ENCODE measurements around the gene KRT38. TPM values are rescaled to one million over a fixed set of nuclear protein-coding genes. Genes with fewer than 3 reads are reported as not detected.
A peak's percentile ranks its signal among the peaks of the same experiment; 100 is the strongest.

The KRT38 gene
- total and polyA plus RNA-seq, 7 donors, result 0.03 TPM; not detected in 6

DNA sequence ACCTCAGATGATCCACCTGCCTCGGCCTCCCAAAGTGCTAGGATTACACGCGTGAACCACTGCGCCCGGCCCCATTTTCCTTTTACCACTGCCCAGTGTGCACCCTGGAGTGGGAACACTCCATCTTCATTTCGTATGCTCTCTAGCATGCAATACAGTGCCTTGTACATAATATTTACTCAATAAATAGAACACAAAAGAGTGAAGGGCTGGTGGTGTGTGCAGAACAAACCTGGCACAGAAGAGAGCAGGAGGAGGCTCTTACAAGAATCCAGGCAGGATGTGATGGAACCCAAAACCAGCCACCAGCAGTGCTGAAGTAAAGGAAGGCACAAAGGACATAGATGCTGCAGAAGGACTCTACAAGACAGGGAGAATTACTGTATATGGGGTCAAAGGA, 23.7 kb downstream of the KRT38 start:
- TF ChIP-seq, protein P1, sequence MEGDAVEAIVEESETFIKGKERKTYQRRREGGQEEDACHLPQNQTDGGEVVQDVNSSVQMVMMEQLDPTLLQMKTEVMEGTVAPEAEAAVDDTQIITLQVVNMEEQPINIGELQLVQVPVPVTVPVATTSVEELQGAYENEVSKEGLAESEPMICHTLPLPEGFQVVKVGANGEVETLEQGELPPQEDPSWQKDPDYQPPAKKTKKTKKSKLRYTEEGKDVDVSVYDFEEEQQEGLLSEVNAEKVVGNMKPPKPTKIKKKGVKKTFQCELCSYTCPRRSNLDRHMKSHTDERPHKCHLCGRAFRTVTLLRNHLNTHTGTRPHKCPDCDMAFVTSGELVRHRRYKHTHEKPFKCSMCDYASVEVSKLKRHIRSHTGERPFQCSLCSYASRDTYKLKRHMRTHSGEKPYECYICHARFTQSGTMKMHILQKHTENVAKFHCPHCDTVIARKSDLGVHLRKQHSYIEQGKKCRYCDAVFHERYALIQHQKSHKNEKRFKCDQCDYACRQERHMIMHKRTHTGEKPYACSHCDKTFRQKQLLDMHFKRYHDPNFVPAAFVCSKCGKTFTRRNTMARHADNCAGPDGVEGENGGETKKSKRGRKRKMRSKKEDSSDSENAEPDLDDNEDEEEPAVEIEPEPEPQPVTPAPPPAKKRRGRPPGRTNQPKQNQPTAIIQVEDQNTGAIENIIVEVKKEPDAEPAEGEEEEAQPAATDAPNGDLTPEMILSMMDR (IDR thresholded peaks at IDR 0.05), result no peak
- DNase-seq (no peak), ATAC-seq (no peak)
- Histone ChIP-seq H3K27me3 (ENCODE audit: insufficient read depth in 3 of 3, low read length in 2 of 3) (no peaks in the 10 kb centered on the region), H3K4me3 (no peak overlapping the region), H3K36me3 (ENCODE audit: insufficient read depth in 1 of 2, low read depth in 1 of 2) (no peaks in the 10 kb centered on the region), H3K9me3 (no peaks in the 10 kb centered on the region), H3K4me1 (peaks cover 5% of the 10 kb centered on the region), H3K27ac (no peak overlapping the region)
- intact Hi-C loops (cut with DNase I), result loop anchor here in 1 of 2 donors (10.0 kb wide), 1 partner anchor 228 kb away; no protein-coding TSS in a partner anchor
- 86 to 95% (median 86%) methylated on average over 6 of the region's 6 CpGs for WGBS, 3 donors

DNA sequence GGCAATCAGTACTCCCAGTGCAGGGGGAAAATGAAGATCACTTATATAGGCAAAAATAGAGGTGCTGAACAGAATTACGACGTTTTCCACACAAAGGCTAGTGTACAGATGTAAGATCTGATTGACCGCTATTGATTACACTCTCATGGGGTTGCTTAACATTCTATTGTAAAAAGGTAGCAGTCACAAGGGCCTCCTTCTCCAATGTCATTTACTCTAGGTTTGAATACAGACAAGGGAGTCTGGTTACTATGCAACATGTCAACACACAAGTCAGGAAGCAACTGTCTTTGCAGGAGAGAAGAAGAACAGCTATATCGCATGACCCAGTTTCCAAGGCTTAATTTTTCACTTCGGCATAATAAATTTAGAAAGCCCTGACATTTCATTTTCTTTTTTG, 24.3 kb downstream of the KRT38 start:
- Histone ChIP-seq H3K4me3 (no peak overlapping the region), H3K27me3 (ENCODE audit: insufficient read depth in 3 of 3, low read length in 2 of 3) (no peaks in the 10 kb centered on the region), H3K9me3 (no peaks in the 10 kb centered on the region), H3K27ac (peak overlapping the region; percentile 65), H3K4me1 (peaks cover 5% of the 10 kb centered on the region), H3K36me3 (ENCODE audit: insufficient read depth in 1 of 2, low read depth in 1 of 2) (no peaks in the 10 kb centered on the region)
- intact Hi-C loops (cut with DNase I), result loop anchor here in 1 of 2 donors (10.0 kb wide), 1 partner anchor 228 kb away; no protein-coding TSS in a partner anchor
- 57 to 70% (median 60%) methylated on average over 5 of the region's 5 CpGs for WGBS, 3 donors
- TF ChIP-seq, protein P1 (IDR thresholded peaks at IDR 0.05), result no peak
- DNase-seq (no peak), ATAC-seq (peak in 3 of 4 donors; percentile 48 to 56 (median 50))

DNA sequence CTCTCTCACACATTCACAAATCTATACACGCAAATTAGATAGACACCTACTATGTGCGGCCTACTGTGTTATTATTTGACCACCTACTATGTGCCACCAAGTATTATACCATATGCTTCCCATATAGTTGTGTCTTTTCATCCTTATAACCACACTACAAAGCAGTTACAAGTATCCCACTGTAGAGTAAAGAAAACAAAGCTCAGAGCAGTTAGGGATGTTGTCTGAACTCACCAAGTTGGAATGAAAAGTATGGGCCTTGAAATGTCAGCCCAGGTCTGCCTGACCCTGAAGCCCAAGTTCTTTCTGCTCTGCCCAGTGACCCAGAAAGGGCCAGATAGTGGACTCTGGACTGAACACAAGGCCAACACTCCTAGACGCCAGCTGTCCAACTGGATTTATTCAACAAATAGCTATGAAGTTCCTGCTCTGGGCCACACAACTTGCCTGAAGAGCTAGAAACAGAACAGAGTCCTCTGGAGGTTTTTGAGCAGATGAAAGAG, 24.9 kb downstream of the KRT38 start:
- Histone ChIP-seq H3K27ac (peak overlapping the region; percentile 65), H3K9me3 (no peaks in the 10 kb centered on the region), H3K36me3 (ENCODE audit: insufficient read depth in 1 of 2, low read depth in 1 of 2) (no peaks in the 10 kb centered on the region), H3K4me3 (no peak overlapping the region), H3K4me1 (peaks cover 5% of the 10 kb centered on the region), H3K27me3 (ENCODE audit: insufficient read depth in 3 of 3, low read length in 2 of 3) (no peaks in the 10 kb centered on the region)
- intact Hi-C loops (cut with DNase I), result loop anchor here in 1 of 2 donors (10.0 kb wide), 1 partner anchor 229 kb away; no protein-coding TSS in a partner anchor
- DNase-seq, result no peak
- WGBS, 3 donors, result 53 to 62% (median 58%) methylated on average over 3 of the region's 3 CpGs
- TF ChIP-seq, protein P1 (IDR thresholded peaks at IDR 0.05), result no peak
- ATAC-seq, result peak; percentile 71 to 79 (median 78)

DNA sequence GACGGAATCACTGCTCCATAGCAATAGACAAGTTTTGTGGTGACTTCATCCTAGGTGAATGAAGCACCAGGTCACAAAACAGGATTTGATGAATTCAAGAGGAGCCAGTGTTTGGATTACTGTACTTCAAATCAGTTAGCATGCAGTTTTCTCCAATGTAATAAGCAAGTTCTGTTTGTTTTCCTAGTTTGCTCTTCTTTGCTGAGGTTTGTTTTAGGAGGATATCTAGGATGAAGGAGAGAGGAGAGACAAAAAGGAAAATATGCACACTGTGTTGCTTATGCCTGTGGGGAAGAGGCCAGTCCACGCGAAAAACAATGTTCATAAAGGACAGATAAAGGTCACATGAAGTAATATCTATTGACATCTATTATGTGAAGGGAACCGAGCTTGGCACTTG, 25.4 kb downstream of the KRT38 start:
- H3K9me3 ChIP-seq, result no peaks in the 10 kb centered on the region
- TF ChIP-seq, protein P1 (IDR thresholded peaks at IDR 0.05), result no peak
- H3K27me3 ChIP-seq (ENCODE audit: insufficient read depth in 3 of 3, low read length in 2 of 3), result no peaks in the 10 kb centered on the region
- no peak overlapping the region for H3K4me3 ChIP-seq
- WGBS, 3 donors, result 49 to 70% (median 59%) methylated on average over 4 of the region's 4 CpGs
- ATAC-seq (no peak), DNase-seq (no peak)
- H3K27ac ChIP-seq, result peak overlapping the region; percentile 65
- intact Hi-C loops (cut with DNase I), result loop anchor here in 1 of 2 donors (10.0 kb wide), 1 partner anchor 229 kb away; no protein-coding TSS in a partner anchor
- H3K36me3 ChIP-seq (ENCODE audit: insufficient read depth in 1 of 2, low read depth in 1 of 2), result no peaks in the 10 kb centered on the region
- peaks cover 5% of the 10 kb centered on the region for H3K4me1 ChIP-seq

DNA sequence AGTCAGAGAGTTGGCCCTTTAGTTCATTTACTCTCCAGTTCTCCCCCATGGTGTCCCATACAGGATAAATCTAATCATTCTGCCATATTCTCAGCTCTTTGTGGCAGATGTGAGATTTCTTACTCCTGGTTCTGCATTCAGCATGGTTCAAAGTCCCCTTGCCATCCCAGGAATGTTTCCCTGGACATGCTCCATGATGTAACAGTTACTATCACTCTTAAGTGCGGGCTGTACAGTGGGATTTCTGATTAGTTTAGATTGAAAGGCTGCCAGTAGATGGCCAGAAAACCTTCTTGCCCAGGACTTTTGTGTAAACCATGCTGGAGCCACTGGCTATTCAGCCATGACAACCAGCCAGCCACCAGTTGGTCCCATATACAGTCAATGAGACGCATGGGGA, 26.8 kb downstream of the KRT38 start:
- WGBS, 3 donors, result 86 to 92% (median 90%) methylated on average over 2 of the region's 2 CpGs
- Histone ChIP-seq H3K27me3 (ENCODE audit: insufficient read depth in 3 of 3, low read length in 2 of 3) (no peaks in the 10 kb centered on the region), H3K9me3 (no peaks in the 10 kb centered on the region), H3K4me3 (no peak overlapping the region), H3K4me1 (peaks cover 5% of the 10 kb centered on the region), H3K27ac (no peak overlapping the region), H3K36me3 (ENCODE audit: insufficient read depth in 1 of 2, low read depth in 1 of 2) (no peaks in the 10 kb centered on the region)
- intact Hi-C loops (cut with DNase I), result loop anchor here in 1 of 2 donors (10.0 kb wide), 1 partner anchor 231 kb away; no protein-coding TSS in a partner anchor
- TF ChIP-seq, protein P1 (IDR thresholded peaks at IDR 0.05), result no peak
- DNase-seq (no peak), ATAC-seq (no peak)
